ENCODE data around the gene DBNDD1. TPM values are rescaled to one million over a fixed set of nuclear protein-coding genes. Genes with fewer than 3 reads are reported as not detected.

Gene DBNDD1
- total RNA-seq, 1 experiment from 2014 or later = 32.3 TPM

- TF ChIP-seq POLR2AphosphoS5 (IDR thresholded peaks at IDR 0.05; ENCODE audit: low read depth, low read length) = no peak
These were observed 3.5 kb downstream of the DBNDD1 start (continued) for GRCh38 chr16:90015586-90016338.

GRCh38 chr16:90012991-90013745 lies 6.1 kb downstream of the DBNDD1 start:
- DNase-seq (ENCODE audit: low read depth, low spot score) = no peak
- Histone ChIP-seq H3K9me3 (ENCODE audit: control insufficient read depth, insufficient read depth, low read depth, low read length) (no peaks in the 10 kb centered on the region), H3K4me3 (ENCODE audit: low read depth in 2 of 2, low read length in 2 of 2) (no peak overlapping the region), H3K4me1 (ENCODE audit: control insufficient read depth, insufficient read depth, low read length) (peaks cover 4% of the 10 kb centered on the region; the same call in 1 of the 2 replicates), H3K27ac (ENCODE audit: low read length) (no peak overlapping the region), H3K27me3 (ENCODE audit: control insufficient read depth, insufficient read depth, low read length) (no peaks in the 10 kb centered on the region), H3K36me3 (ENCODE audit: control insufficient read depth, insufficient read depth, low read length) (no peaks in the 10 kb centered on the region)
- ChIA-PET CTCF (no interaction called here), POLR2A (no interaction called here)
- BruUV-seq (replicated peaks) = no TSS peak
- TF ChIP-seq TCF7L2 (IDR thresholded peaks at IDR 0.05; ENCODE audit: low read depth, low read length) (no peak), POLR2AphosphoS5 (IDR thresholded peaks at IDR 0.05; ENCODE audit: low read depth, low read length) (no peak), CTCF (IDR thresholded peaks at IDR 0.05) (no peak), SIN3A (IDR thresholded peaks at IDR 0.05; ENCODE audit: borderline replicate concordance, insufficient read depth, low read depth, low read length) (no peak)
- TF ChIP-seq, protein P1, sequence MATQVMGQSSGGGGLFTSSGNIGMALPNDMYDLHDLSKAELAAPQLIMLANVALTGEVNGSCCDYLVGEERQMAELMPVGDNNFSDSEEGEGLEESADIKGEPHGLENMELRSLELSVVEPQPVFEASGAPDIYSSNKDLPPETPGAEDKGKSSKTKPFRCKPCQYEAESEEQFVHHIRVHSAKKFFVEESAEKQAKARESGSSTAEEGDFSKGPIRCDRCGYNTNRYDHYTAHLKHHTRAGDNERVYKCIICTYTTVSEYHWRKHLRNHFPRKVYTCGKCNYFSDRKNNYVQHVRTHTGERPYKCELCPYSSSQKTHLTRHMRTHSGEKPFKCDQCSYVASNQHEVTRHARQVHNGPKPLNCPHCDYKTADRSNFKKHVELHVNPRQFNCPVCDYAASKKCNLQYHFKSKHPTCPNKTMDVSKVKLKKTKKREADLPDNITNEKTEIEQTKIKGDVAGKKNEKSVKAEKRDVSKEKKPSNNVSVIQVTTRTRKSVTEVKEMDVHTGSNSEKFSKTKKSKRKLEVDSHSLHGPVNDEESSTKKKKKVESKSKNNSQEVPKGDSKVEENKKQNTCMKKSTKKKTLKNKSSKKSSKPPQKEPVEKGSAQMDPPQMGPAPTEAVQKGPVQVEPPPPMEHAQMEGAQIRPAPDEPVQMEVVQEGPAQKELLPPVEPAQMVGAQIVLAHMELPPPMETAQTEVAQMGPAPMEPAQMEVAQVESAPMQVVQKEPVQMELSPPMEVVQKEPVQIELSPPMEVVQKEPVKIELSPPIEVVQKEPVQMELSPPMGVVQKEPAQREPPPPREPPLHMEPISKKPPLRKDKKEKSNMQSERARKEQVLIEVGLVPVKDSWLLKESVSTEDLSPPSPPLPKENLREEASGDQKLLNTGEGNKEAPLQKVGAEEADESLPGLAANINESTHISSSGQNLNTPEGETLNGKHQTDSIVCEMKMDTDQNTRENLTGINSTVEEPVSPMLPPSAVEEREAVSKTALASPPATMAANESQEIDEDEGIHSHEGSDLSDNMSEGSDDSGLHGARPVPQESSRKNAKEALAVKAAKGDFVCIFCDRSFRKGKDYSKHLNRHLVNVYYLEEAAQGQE (IDR thresholded peaks at IDR 0.05; ENCODE audit: insufficient read depth in 1 of 2, low read depth in 2 of 2, low read length in 1 of 2) = no peak
- intact Hi-C loops (cut with micrococcal nuclease; ENCODE audit: unreplicated experiment) (no loop called here), in situ Hi-C loops (cut with HindIII; ENCODE audit: low pct_unique_long_range_greater_than_20kb, low sequenced_read_pairs) (no loop called here)
- no peak for ATAC-seq

- in situ Hi-C loops (cut with HindIII; ENCODE audit: low pct_unique_long_range_greater_than_20kb, low sequenced_read_pairs) = no loop called here
- peak; percentile 27; the same call in 1 of the 2 replicates for ATAC-seq
These were observed 7.3 kb downstream of the DBNDD1 start for GRCh38 chr16:90011908-90012501.

More at GRCh38 chr16:90011908-90012501, 7.3 kb downstream of the DBNDD1 start:
- H3K4me3 ChIP-seq (ENCODE audit: low read depth in 2 of 2, low read length in 2 of 2) = no peak overlapping the region
- H3K36me3 ChIP-seq (ENCODE audit: control insufficient read depth, insufficient read depth, low read length) = no peaks in the 10 kb centered on the region
- intact Hi-C loops (cut with micrococcal nuclease; ENCODE audit: unreplicated experiment) = no loop called here
- BruUV-seq (replicated peaks) = no TSS peak
- no peaks in the 10 kb centered on the region for H3K4me1 ChIP-seq (ENCODE audit: control insufficient read depth, insufficient read depth, low read length)
- no peak overlapping the region for H3K27ac ChIP-seq (ENCODE audit: low read length)
- no peak for DNase-seq (ENCODE audit: low read depth, low spot score)
- TF ChIP-seq SIN3A (IDR thresholded peaks at IDR 0.05; ENCODE audit: borderline replicate concordance, insufficient read depth, low read depth, low read length) = no peak
- no peak for TF ChIP-seq CTCF (IDR thresholded peaks at IDR 0.05)
- TF ChIP-seq TCF7L2 (IDR thresholded peaks at IDR 0.05; ENCODE audit: low read depth, low read length) = no peak
- no peak for TF ChIP-seq POLR2AphosphoS5 (IDR thresholded peaks at IDR 0.05; ENCODE audit: low read depth, low read length)
- TF ChIP-seq, protein P1 (IDR thresholded peaks at IDR 0.05; ENCODE audit: insufficient read depth in 1 of 2, low read depth in 2 of 2, low read length in 1 of 2) = no peak
- no peaks in the 10 kb centered on the region for H3K27me3 ChIP-seq (ENCODE audit: control insufficient read depth, insufficient read depth, low read length)
- CTCF ChIA-PET = no interaction called here
- POLR2A ChIA-PET = interaction anchor here (0.5 kb wide), 1 partner anchor 151 kb away, joined by 3 read pairs; no protein-coding TSS in a partner anchor
- H3K9me3 ChIP-seq (ENCODE audit: control insufficient read depth, insufficient read depth, low read depth, low read length) = no peaks in the 10 kb centered on the region

Data from Panc1 (cell line).